Measurements from ENCODE around the gene YPEL2.

DNA sequence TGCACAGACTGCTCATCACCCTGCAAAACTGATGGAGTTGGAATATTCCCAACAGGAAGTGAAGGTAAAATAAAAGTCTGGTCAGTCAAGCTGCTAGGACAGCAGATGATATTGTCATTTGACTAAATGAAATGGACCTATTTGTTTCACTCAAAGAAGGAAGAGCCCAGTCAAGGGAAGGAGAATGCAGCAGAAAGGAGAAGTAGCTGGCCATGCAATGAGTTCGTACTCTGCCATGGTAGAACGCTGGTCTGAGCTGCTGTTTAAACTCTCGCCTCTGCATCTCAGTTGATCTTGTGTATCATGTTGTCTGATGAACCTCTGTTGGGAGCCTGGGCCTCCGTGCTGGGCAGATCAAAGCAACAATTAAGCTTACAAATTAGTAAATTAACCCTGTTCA is 15.6 kb upstream of the YPEL2 start:
- TF ChIP-seq, protein P1, sequence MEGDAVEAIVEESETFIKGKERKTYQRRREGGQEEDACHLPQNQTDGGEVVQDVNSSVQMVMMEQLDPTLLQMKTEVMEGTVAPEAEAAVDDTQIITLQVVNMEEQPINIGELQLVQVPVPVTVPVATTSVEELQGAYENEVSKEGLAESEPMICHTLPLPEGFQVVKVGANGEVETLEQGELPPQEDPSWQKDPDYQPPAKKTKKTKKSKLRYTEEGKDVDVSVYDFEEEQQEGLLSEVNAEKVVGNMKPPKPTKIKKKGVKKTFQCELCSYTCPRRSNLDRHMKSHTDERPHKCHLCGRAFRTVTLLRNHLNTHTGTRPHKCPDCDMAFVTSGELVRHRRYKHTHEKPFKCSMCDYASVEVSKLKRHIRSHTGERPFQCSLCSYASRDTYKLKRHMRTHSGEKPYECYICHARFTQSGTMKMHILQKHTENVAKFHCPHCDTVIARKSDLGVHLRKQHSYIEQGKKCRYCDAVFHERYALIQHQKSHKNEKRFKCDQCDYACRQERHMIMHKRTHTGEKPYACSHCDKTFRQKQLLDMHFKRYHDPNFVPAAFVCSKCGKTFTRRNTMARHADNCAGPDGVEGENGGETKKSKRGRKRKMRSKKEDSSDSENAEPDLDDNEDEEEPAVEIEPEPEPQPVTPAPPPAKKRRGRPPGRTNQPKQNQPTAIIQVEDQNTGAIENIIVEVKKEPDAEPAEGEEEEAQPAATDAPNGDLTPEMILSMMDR (conservative IDR thresholded peaks at IDR 0.05; ENCODE audit: low read length), result no peak
- TF ChIP-seq EZH2phosphoT487 (IDR thresholded peaks at IDR 0.05; ENCODE audit: borderline replicate concordance, low read depth, low read length), result no peak

All from OCI-LY7 (cell line).